ENCODE measurements around the gene RARA. TPM values are rescaled to one million over a fixed set of nuclear protein-coding genes. Genes with fewer than 3 reads are reported as not detected.
"Not testable (repeated sequence)": the region's sequence is repeated elsewhere in the genome, so short reads cannot be mapped to it uniquely, and the experiment has no call there.

Gene RARA
- total and polyA plus RNA-seq, 2 experiments from 2014 or later: 7.4 to 15.9 TPM

- no peak overlapping the region for H2AFZ ChIP-seq
- H3K27me3 ChIP-seq (ENCODE audit: insufficient read depth): peaks cover 7% of the 10 kb centered on the region; the same call in 1 of the 2 replicates
- no peak for ATAC-seq
- peaks cover 36% of the 10 kb centered on the region for H3K4me1 ChIP-seq (ENCODE audit: insufficient read depth)
- H4K20me1 ChIP-seq (replicated peaks; ENCODE audit: insufficient read depth): peaks cover 32% of the 10 kb centered on the region
- peaks cover 5% of the 10 kb centered on the region for H3K27me3 Mint-ChIP-seq (ENCODE audit: insufficient read depth, low read depth, poor library complexity)
- no peak for DNase-seq (ENCODE audit: low spot score)
- H3K79me2 ChIP-seq (replicated peaks; ENCODE audit: insufficient read depth): no peaks in the 10 kb centered on the region
- TF ChIP-seq ZNF462 (CRISPR knock-in tag; IDR thresholded peaks at IDR 0.05) (no peak), JUNB (IDR thresholded peaks at IDR 0.05; ENCODE audit: unreplicated experiment) (no peak), ETS1 (IDR thresholded peaks at IDR 0.05) (no peak), CREB1 (CRISPR knock-in tag; IDR thresholded peaks at IDR 0.05; ENCODE audit: low read depth) (no peak), ZNF331 (CRISPR knock-in tag; IDR thresholded peaks at IDR 0.05; ENCODE audit: low read depth) (no peak), NANOG (IDR thresholded peaks at IDR 0.05; ENCODE audit: borderline replicate concordance) (no peak), ZNF114 (CRISPR knock-in tag; IDR thresholded peaks at IDR 0.05) (no peak), EZH2phosphoT487 (IDR thresholded peaks at IDR 0.05; ENCODE audit: unreplicated experiment) (no peak), STAT1 (IDR thresholded peaks at IDR 0.05; ENCODE audit: unreplicated experiment) (no peak)
- H3K4me3 Mint-ChIP-seq: no peak overlapping the region
- peaks cover 27% of the 10 kb centered on the region for H3K36me3 ChIP-seq (ENCODE audit: insufficient read depth)
- peaks cover 16% of the 10 kb centered on the region for H3K4me1 Mint-ChIP-seq
- no peak overlapping the region for H3K4me3 ChIP-seq
- H3K27ac ChIP-seq (ENCODE audit: low read depth): no peak overlapping the region
- peaks cover 45% of the 10 kb centered on the region for H3F3A ChIP-seq (replicated peaks; ENCODE audit: low read depth)
- H3K36me3 Mint-ChIP-seq (ENCODE audit: low read depth): peaks cover 55% of the 10 kb centered on the region
- H3K9me2 ChIP-seq (ENCODE audit: insufficient read depth): no peaks in the 10 kb centered on the region
- no peak overlapping the region for H3K27ac Mint-ChIP-seq
- H3K4me2 ChIP-seq: no peak overlapping the region
- no peaks in the 10 kb centered on the region for H3K9me3 Mint-ChIP-seq
Observed at GRCh38 chr17:40303708-40304551, 5.0 kb upstream of the RARA start.

GRCh38 chr17:40304552-40304863 lies 4.5 kb upstream of the RARA start:
- H3K27ac Mint-ChIP-seq; DNase-seq (ENCODE audit: low spot score); H3K9me3 Mint-ChIP-seq; H3K4me3 Mint-ChIP-seq; H3K27me3 Mint-ChIP-seq (ENCODE audit: insufficient read depth, low read depth, poor library complexity); H3K9me2 ChIP-seq (ENCODE audit: insufficient read depth); H2AFZ ChIP-seq; H3K79me2 ChIP-seq (replicated peaks; ENCODE audit: insufficient read depth); ATAC-seq; H3K4me2 ChIP-seq; H3K27ac ChIP-seq (ENCODE audit: low read depth); H3K4me3 ChIP-seq; H3K27me3 ChIP-seq (ENCODE audit: insufficient read depth): not testable (repeated sequence)
- Histone ChIP-seq H3F3A (replicated peaks; ENCODE audit: low read depth) (peaks cover 42% of the 10 kb centered on the region), H3K36me3 (ENCODE audit: insufficient read depth) (peaks cover 24% of the 10 kb centered on the region), H4K20me1 (replicated peaks; ENCODE audit: insufficient read depth) (peaks cover 29% of the 10 kb centered on the region), H3K4me1 (ENCODE audit: insufficient read depth) (peaks cover 40% of the 10 kb centered on the region)
- Mint-ChIP-seq H3K4me1 (peaks cover 17% of the 10 kb centered on the region), H3K36me3 (ENCODE audit: low read depth) (peaks cover 50% of the 10 kb centered on the region)

- not testable (repeated sequence) for H3K79me2 ChIP-seq (replicated peaks; ENCODE audit: insufficient read depth); H3K9me2 ChIP-seq (ENCODE audit: insufficient read depth); H3K27ac Mint-ChIP-seq; H3K27me3 Mint-ChIP-seq (ENCODE audit: insufficient read depth, low read depth, poor library complexity); ATAC-seq; H3K27ac ChIP-seq (ENCODE audit: low read depth); H3K4me3 Mint-ChIP-seq; H2AFZ ChIP-seq; H3K27me3 ChIP-seq (ENCODE audit: insufficient read depth); H3K4me2 ChIP-seq; H3K4me3 ChIP-seq; DNase-seq (ENCODE audit: low spot score); H3K9me3 Mint-ChIP-seq
- Histone ChIP-seq H3K36me3 (ENCODE audit: insufficient read depth) (peaks cover 22% of the 10 kb centered on the region), H3F3A (replicated peaks; ENCODE audit: low read depth) (peaks cover 39% of the 10 kb centered on the region), H3K4me1 (ENCODE audit: insufficient read depth) (peaks cover 43% of the 10 kb centered on the region), H4K20me1 (replicated peaks; ENCODE audit: insufficient read depth) (peaks cover 29% of the 10 kb centered on the region)
- Mint-ChIP-seq H3K36me3 (ENCODE audit: low read depth) (peaks cover 46% of the 10 kb centered on the region), H3K4me1 (peaks cover 20% of the 10 kb centered on the region)
Observed at GRCh38 chr17:40304866-40305265, 4.1 kb upstream of the RARA start.
